GM20431 (cell line): ENCODE data around the gene VSTM2B.

ENCODE experiments used
- in situ Hi-C: fragments of 300-500 bp; cut with MseI, MboI; formaldehyde crosslinking; loops from one replicate; pipeline ENCODE4 v1.15.0; 2020; ENCODE audit warnings: low sequenced_read_pairs; ENCODE audit not compliant: unreplicated experiment

VSTM2B gene

DNA sequence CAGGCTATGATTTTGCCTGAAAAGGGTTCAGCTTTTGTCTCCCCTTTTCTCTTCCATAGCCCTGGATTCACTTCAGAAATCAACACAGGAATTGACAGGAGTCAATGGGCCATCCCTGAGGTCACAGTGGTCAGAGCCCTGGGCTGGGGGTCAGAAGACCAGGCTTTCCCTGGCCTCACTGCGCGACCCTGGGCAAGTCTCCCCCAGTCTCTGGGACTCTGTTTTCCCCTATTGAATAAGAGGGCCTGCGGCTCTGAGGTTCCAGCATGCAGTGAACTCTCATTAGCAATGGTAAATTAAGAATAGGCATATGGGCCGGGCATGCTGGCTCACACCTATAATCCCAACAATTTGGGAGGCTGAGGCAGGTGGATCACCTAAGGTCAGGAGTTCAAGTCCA, 30.7 kb upstream of the VSTM2B start:
- in situ Hi-C loops = no loop called here

- in situ Hi-C loops = no loop called here
These were observed 29.8 kb upstream of the VSTM2B start for GRCh38 chr19:29495901-29496441.

DNA sequence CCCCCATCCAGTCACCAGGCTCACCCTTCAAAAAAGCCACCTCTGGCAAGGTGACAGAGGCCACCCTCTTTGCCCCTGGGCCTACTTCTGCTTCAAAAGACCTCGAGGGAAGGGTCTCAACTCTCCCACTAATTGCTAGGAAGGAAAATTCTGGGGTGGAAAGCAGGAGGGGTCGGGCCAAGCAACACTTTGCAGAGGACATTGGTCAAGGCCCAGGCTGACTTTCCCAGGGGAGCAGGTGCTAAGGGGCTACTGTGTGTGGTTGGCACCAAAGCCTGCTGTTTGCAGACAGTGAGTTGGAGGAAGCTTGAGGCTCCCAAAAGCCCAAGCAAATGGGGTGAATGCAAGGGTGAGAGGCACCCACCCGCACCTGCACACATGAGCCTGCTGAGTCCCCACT, 28.6 kb upstream of the VSTM2B start:
- in situ Hi-C loops = no loop called here

- in situ Hi-C loops = no loop called here
These were observed 27.9 kb upstream of the VSTM2B start for GRCh38 chr19:29497686-29498436.

DNA sequence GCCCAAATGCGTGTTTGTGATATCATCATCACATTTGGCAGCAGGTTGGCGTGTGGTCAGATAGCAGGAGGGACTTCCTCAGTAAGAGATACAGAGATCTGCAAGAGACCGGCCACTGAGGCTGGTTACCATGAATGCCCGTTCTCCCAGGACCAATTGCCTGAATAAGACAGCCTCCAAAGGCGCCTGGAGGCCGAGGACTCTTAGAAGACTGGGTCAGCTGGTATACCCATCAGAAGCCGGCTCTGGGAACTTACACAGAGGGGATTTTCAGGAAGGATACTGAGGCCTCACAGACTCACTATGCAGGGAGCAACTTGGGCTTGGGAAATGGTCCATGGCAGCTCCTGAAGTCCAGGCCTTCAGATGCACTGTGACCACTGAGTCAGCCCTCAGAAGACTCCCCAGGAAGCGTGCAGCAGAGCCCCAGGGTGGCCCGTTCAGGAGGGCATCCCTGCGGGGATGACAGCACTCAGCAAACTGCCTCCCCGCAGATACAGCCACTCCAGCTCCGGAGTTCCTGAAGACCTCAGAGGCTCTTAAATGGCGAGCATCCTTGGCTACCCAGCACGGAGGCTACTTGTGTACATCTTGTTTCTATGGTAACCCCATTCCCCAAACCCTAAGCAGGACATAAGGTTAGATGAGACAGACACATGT, 26.4 kb upstream of the VSTM2B start:
- in situ Hi-C loops = no loop called here

DNA sequence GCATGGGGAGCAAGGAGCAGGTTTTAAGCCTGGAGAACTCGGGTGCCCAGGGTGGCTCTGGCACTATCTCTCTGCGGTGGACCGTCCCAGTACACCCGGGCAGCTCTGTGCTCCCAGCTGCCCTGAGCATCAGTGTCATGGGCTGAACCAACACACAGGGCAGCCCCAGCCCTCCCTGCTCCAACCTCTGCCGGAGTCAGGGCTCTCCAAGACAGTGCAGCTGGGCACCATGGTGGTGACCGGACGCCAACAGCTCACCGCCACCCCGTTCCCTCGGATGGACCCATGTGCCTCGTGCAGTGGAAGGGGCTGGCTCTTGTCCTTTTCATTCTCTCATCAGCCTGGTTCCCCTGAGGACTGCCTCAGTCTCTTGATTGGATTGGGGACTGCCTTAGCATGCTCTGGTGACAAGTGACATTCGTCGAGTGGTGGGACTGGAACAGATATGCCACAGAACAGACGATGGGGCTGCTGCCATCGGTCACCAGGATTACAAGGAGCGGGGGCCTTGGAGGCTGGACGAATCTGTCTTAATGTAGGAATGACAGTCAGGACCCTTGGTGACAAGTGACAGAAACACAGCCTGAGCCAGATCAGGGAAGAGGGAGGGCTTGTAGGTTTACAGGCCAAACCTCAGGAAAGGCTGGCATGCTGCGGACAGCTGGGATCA, 25.7 kb upstream of the VSTM2B start:
- in situ Hi-C loops = no loop called here

GRCh38 chr19:29501816-29502580, 23.8 kb upstream of the VSTM2B start:
- in situ Hi-C loops = no loop called here

- in situ Hi-C loops = no loop called here
These were observed 23.3 kb upstream of the VSTM2B start for GRCh38 chr19:29502581-29502850.

- in situ Hi-C loops = no loop called here
These were observed 22.5 kb upstream of the VSTM2B start for GRCh38 chr19:29503140-29503758.

- in situ Hi-C loops = no loop called here
These were observed 22.0 kb upstream of the VSTM2B start for GRCh38 chr19:29503785-29504184.

- in situ Hi-C loops = no loop called here
These were observed 21.3 kb upstream of the VSTM2B start for GRCh38 chr19:29504454-29504853.

- in situ Hi-C loops = no loop called here
These were observed 20.5 kb upstream of the VSTM2B start for GRCh38 chr19:29505097-29505824.

GRCh38 chr19:29506619-29506911, 19.2 kb upstream of the VSTM2B start:
- in situ Hi-C loops = no loop called here

DNA sequence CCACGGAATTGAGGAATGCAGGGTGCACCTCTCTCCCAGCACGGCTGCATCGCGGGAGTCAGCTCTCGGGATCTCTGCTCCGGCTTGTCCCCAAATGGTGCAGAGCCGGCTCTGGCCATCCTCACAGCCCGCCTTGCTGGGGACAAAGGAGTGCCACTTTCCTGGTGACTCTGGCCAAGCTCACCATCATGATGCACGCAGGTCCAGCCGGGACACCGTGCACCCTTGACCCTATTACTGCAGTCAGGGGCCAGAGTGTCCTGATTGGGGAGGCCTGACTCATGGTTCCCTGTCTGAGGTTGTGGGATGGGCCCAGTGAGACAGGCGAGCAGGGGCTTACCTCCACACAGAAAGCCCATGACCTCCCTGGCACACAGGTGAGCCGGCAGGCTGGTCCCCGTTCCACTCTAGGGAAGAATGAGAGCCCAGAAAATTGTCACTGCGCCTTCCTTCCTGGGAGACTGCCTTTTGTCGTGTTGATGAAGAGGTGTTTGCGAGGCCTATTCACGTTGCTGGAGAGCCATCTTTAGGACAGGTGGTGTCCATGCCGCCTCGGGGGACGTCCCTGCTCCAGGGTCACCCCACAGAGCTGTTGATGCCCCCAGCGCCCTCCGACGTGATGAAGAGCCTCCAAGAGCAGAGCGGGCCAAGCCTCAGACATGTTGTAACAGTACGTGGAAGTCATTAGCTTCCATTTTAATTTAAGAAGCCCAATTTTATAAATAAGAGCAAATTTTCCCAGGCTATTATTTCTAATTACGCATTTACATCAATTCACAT, 18.5 kb upstream of the VSTM2B start:
- in situ Hi-C loops = no loop called here

- in situ Hi-C loops = no loop called here
These were observed 17.6 kb upstream of the VSTM2B start for GRCh38 chr19:29508181-29508580.

- in situ Hi-C loops = no loop called here
These were observed 16.3 kb upstream of the VSTM2B start for GRCh38 chr19:29509456-29509855.

DNA sequence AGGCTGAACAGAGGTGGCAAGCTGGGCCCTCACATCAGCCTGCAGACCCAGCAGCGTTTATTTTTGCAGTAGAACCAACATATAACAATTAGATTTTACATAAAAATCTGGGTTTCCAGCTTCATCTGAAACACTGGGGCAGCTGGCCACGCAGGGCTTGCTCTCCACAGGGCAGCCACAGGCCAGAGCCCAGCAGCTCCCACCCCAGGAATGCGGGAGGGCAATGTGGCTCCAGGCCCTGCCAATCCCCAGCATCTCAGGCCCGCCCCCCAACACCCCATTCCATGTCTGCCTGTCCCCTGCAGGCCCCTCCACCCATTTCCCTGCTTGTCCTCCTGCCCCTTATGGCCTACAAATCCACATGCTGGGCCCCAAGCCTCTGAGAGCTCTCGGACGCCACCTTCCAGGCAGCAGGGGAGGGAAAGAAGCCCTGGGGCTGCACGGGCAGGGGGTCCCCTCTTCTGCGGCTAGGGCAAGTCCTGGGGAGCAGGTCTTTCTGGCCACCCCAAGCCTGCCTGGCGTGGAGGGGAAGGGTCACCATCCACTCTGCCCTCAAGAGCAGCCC, 15.0 kb upstream of the VSTM2B start:
- in situ Hi-C loops = no loop called here

- in situ Hi-C loops = no loop called here
These were observed 14.0 kb upstream of the VSTM2B start for GRCh38 chr19:29511768-29512167.

GRCh38 chr19:29512748-29513147, 13.0 kb upstream of the VSTM2B start:
- in situ Hi-C loops = no loop called here
